Caco-2 (cell line): ENCODE results near the gene PPTC7. TPM values are rescaled to one million over a fixed set of nuclear protein-coding genes. Genes with fewer than 3 reads are reported as not detected.
"Not testable (repeated sequence)": the region's sequence is repeated elsewhere in the genome, so short reads cannot be mapped to it uniquely, and the experiment has no call there.

Source experiments
- BruUV-seq: library from RNA; stranded (reverse); fragments of 400-500 nt; replicated peaks from 2 replicates; lab custom pipeline; 2021; lab: Mats Ljungman, UMichigan
- CTCF ChIA-PET: fragments of 300-600 bp; sonication (Branson Sonifier 250); formaldehyde crosslinking; loops from one replicate; lab custom pipeline; 2022; ENCODE audit warnings: antibody characterized with exemption; lab: Charles Lee
- POLR2A ChIA-PET: fragments of 300-600 bp; sonication (Branson Sonifier 250); formaldehyde crosslinking; loops from one replicate; lab custom pipeline; 2022; ENCODE audit warnings: antibody characterized with exemption; lab: Charles Lee
- DNase-seq, 2 experiments: peaks; one replicate each; pipeline versions ENCODE4 v3.0.0 to v3.0.0-alpha.2; 2020 to 2022
- H3K27me3 ChIP-seq: replicated peaks from 2 replicates; pipeline ENCODE4 v1.6.0; 2011; ENCODE audit warnings: low read length; ENCODE audit not compliant: control insufficient read depth, insufficient read depth
- H3K36me3 ChIP-seq: 2 replicates; pipeline ENCODE4 v1.5.1; 2011; ENCODE audit warnings: low read length; ENCODE audit not compliant: control insufficient read depth, insufficient read depth
- H3K4me1 ChIP-seq: fragments of 250-450 bp; sonication (Bioruptor Pico); 2 replicates; pipeline ENCODE4 v1.5.1; 2020; ENCODE audit warnings: mild to moderate bottlenecking
- H3K4me3 ChIP-seq: 2 replicates; pipeline ENCODE4 v1.5.1; 2011; ENCODE audit warnings: low read depth, mild to moderate bottlenecking, control low read depth, low read length
- H3K9me3 ChIP-seq: fragments of 250-450 bp; sonication (Bioruptor Pico); 2 replicates; pipeline ENCODE4 v1.5.1; 2020; ENCODE audit warnings: mild to moderate bottlenecking, moderate library complexity
- H3K27ac Mint-ChIP-seq: one replicate; pipeline ENCODE4 v1.8.0; 2022; ENCODE audit warnings: mixed read lengths; ENCODE audit not compliant: unreplicated experiment
- H3K27me3 Mint-ChIP-seq: one replicate; pipeline ENCODE4 v1.8.0; 2022; ENCODE audit warnings: mixed read lengths; ENCODE audit not compliant: insufficient read depth, unreplicated experiment
- H3K36me3 Mint-ChIP-seq: one replicate; pipeline ENCODE4 v1.8.0; 2022; ENCODE audit warnings: mild to moderate bottlenecking, mixed read lengths; ENCODE audit not compliant: insufficient read depth, unreplicated experiment
- H3K4me1 Mint-ChIP-seq: one replicate; pipeline ENCODE4 v1.8.0; 2022; ENCODE audit warnings: low read depth, mixed read lengths; ENCODE audit not compliant: unreplicated experiment
- H3K4me3 Mint-ChIP-seq: one replicate; pipeline ENCODE4 v1.8.0; 2022; ENCODE audit warnings: mild to moderate bottlenecking, moderate library complexity, mixed read lengths; ENCODE audit not compliant: unreplicated experiment
- H3K9me3 Mint-ChIP-seq: one replicate; pipeline ENCODE4 v1.8.0; 2022; ENCODE audit warnings: mixed read lengths; ENCODE audit not compliant: unreplicated experiment
- intact Hi-C: fragments of 100-400 bp; cut with micrococcal nuclease; formaldehyde crosslinking; loops from one replicate; pipeline ENCODE4 v1.10.0; 2022; ENCODE audit not compliant: unreplicated experiment
- total RNA-seq: library from RNA; stranded (reverse); gene quantifications from 2 replicates; pipeline ENCODE4 v1.2.3, GENCODE V29; 2022
- TF ChIP-seq, protein P1 (sequence below), 2 experiments: fragments of 200-600 bp in 1 of 2; IDR thresholded peaks; 1 replicate in 1 of 2; 2 replicates in 1 of 2; pipeline versions ENCODE4 v1.5.1 to v1.8.0; 2011 to 2022; ENCODE audit warnings: antibody characterized with exemption in 1 of 2, control low read depth in 1 of 2, inconsistent platforms in 1 of 2, low read depth in 1 of 2, low read length in 1 of 2, mild to moderate bottlenecking in 1 of 2, moderate library complexity in 1 of 2; ENCODE audit not compliant: insufficient read depth in 1 of 2, severe bottlenecking in 1 of 2, unreplicated experiment in 1 of 2

The PPTC7 gene
- total RNA-seq, 1 experiment from 2014 or later: 19.0 TPM

DNA sequence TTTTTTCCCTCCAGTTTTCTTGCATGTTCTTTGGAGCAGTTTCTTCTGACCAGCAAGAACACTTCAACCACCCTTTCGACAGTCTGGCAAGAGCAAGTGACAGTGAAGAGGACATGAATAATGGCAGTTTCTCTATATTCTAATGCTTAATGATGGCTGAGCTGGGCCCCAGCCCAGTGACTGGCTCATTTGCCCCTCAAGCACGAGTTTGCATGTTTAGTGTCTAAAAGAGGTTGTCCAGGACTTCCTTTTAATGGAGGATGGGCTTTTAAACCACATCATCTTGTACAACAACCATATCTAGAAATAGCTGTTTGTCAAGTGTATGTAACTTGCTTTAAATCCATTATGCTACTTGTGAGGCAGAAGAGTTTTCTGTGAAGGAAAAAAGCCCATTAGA lies 52.6 kb downstream of the PPTC7 start:
- intact Hi-C loops: no loop called here
- Mint-ChIP-seq H3K4me3 (no peak overlapping the region), H3K27ac (no peak overlapping the region), H3K36me3 (peaks cover 25% of the 10 kb centered on the region), H3K27me3 (no peaks in the 10 kb centered on the region), H3K4me1 (no peaks in the 10 kb centered on the region), H3K9me3 (no peaks in the 10 kb centered on the region)
- no peak for DNase-seq
- no TSS peak for BruUV-seq
- H3K27me3 ChIP-seq: no peaks in the 10 kb centered on the region
- H3K4me3 ChIP-seq: no peak overlapping the region
- peaks cover 11% of the 10 kb centered on the region for H3K4me1 ChIP-seq
- TF ChIP-seq, protein P1, sequence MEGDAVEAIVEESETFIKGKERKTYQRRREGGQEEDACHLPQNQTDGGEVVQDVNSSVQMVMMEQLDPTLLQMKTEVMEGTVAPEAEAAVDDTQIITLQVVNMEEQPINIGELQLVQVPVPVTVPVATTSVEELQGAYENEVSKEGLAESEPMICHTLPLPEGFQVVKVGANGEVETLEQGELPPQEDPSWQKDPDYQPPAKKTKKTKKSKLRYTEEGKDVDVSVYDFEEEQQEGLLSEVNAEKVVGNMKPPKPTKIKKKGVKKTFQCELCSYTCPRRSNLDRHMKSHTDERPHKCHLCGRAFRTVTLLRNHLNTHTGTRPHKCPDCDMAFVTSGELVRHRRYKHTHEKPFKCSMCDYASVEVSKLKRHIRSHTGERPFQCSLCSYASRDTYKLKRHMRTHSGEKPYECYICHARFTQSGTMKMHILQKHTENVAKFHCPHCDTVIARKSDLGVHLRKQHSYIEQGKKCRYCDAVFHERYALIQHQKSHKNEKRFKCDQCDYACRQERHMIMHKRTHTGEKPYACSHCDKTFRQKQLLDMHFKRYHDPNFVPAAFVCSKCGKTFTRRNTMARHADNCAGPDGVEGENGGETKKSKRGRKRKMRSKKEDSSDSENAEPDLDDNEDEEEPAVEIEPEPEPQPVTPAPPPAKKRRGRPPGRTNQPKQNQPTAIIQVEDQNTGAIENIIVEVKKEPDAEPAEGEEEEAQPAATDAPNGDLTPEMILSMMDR (IDR thresholded peaks at IDR 0.05; ENCODE audit: insufficient read depth in 1 of 2, low read depth in 1 of 2, low read length in 1 of 2, severe bottlenecking in 1 of 2, unreplicated experiment in 1 of 2): no peak
- no peaks in the 10 kb centered on the region for H3K36me3 ChIP-seq
- POLR2A ChIA-PET: interaction anchor here (0.5 kb wide), 1 partner anchor 1624 kb away, joined by 3 read pairs; no protein-coding TSS in a partner anchor
- H3K9me3 ChIP-seq: no peaks in the 10 kb centered on the region
- CTCF ChIA-PET: interaction anchor here (0.7 kb wide), 1 partner anchor 71 kb away, joined by 3 read pairs; no protein-coding TSS in a partner anchor

DNA sequence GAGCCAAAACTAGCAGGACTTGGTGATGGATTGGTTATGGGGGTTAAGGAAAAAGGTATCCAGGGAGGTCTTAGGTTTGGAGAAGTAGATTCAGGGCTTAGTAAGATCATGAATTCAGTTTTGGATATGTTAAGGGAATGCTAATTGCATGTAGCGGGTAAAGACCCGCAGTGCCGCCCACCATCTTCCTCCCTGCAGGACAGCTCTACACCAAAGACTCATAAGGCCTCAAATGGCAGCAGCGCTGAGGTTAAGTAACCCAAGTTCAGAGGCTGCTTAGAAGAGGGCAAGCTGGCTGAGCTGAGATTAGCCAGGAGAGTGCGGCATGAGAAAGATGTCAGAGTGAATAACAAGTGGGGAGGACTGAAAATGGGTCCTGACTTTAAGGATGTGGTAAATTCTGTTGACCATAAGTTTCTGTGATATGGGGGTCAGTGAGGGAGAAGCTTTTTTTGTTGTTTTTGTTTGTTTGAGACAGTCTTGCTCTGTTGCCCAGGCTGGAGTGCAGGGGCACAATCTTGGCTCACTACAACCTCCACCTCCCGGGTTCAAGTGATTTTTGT lies 54.8 kb downstream of the PPTC7 start:
- no peaks in the 10 kb centered on the region for H3K9me3 Mint-ChIP-seq
- Histone ChIP-seq H3K9me3 (no peaks in the 10 kb centered on the region), H3K27me3 (no peaks in the 10 kb centered on the region), H3K4me3 (no peak overlapping the region), H3K36me3 (no peaks in the 10 kb centered on the region), H3K4me1 (peaks cover 2% of the 10 kb centered on the region)
- intact Hi-C loops: no loop called here
- peaks cover 20% of the 10 kb centered on the region for H3K36me3 Mint-ChIP-seq
- no TSS peak for BruUV-seq
- POLR2A ChIA-PET: interaction anchor here (0.5 kb wide), 1 partner anchor 217 kb away, joined by 3 read pairs; no protein-coding TSS in a partner anchor
- CTCF ChIA-PET: no interaction called here
- H3K27ac Mint-ChIP-seq: no peak overlapping the region
- DNase-seq: no peak
- TF ChIP-seq, protein P1 (IDR thresholded peaks at IDR 0.05; ENCODE audit: insufficient read depth in 1 of 2, low read depth in 1 of 2, low read length in 1 of 2, severe bottlenecking in 1 of 2, unreplicated experiment in 1 of 2): no peak
- H3K4me3 Mint-ChIP-seq: no peak overlapping the region
- no peaks in the 10 kb centered on the region for H3K4me1 Mint-ChIP-seq
- H3K27me3 Mint-ChIP-seq: no peaks in the 10 kb centered on the region

DNA sequence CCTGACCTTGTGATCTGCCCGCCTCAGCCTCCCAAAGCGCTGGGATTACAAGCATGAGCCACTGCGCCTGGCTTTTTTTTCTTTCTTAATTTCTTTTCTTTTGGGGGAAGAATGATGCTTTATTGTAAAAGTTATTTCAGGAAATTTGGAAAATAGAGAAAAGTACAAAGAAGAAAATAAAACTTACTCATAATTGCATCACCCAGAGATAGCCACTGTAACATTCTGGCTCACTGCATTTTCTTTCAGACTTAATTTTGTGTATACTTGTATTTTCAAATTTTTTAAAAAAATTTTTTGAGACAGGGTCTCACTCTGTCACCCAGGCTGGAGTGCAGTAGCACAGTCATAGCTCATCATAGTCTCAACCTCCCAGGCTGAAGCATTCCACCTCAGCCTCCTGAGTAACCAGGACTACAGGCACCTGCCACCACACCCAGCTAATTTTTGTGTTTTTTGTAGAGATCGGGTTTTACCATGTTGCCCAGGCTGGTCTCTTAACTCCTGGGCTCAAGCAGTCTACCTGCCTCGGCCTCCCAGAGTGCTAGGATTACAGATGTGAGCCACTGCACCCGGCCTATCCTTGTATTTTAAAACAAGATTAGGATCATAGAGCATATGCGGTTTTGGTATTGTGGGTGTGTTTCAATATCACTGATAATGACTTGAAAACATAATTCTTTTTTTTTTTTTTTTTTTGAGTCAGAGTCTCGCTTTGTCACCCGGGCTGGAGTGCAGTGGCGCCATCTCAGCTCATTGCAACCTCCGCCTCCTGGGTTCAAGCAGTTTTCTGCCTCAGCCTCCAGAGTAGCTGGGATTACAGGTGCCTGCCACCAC lies 62.0 kb downstream of the PPTC7 start:
- POLR2A ChIA-PET, H3K9me3 ChIP-seq, BruUV-seq, CTCF ChIA-PET, intact Hi-C loops, H3K27ac Mint-ChIP-seq, H3K9me3 Mint-ChIP-seq, H3K27me3 ChIP-seq, H3K4me3 Mint-ChIP-seq, DNase-seq, H3K4me1 Mint-ChIP-seq, H3K36me3 Mint-ChIP-seq, H3K4me3 ChIP-seq, H3K36me3 ChIP-seq, H3K27me3 Mint-ChIP-seq, H3K4me1 ChIP-seq: not testable (repeated sequence)

DNA sequence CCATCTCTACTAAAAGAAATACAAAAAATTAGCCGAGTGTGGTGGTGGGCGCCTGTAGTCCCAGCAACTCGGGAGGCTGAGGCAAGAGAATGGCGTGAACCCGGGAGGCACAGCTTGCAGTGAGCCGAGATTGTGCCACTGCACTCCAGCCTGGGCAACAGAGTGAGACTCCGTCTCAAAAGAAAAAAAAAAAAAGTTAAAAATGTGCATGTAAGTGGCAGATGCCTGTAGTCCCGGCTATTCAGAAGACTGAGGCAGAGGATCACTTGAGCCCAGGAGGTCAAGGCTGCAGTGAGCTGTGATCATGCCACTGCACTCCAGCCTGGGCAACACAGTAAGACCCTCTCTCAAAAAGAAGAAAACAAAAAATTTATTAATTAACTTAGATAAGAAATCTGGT lies 65.1 kb downstream of the PPTC7 start:
- H3K36me3 Mint-ChIP-seq, H3K9me3 Mint-ChIP-seq, intact Hi-C loops, H3K36me3 ChIP-seq, DNase-seq, BruUV-seq, H3K27ac Mint-ChIP-seq, H3K4me3 Mint-ChIP-seq, H3K27me3 ChIP-seq, H3K4me3 ChIP-seq, H3K27me3 Mint-ChIP-seq, POLR2A ChIA-PET, H3K4me1 ChIP-seq, H3K9me3 ChIP-seq, H3K4me1 Mint-ChIP-seq: not testable (repeated sequence)
- CTCF ChIA-PET: interaction anchor here (0.6 kb wide), 1 partner anchor 24 kb away, joined by 5 read pairs; no protein-coding TSS in a partner anchor
